KMS-11 (cell line): Measurements from ENCODE around the gene MRPL46.

Experiments used
- H2AFZ ChIP-seq: fragments of 200-600 bp; sonication (generic); 2 replicates; pipeline ENCODE4 v1.6.1; 2016; ENCODE audit warnings: antibody characterized with exemption, mixed run types, low read depth
- H3K27ac ChIP-seq: fragments of 200-600 bp; sonication (generic); 2 replicates; pipeline ENCODE4 v1.6.1; 2016; ENCODE audit warnings: mild to moderate bottlenecking, mixed run types
- H3K27me3 ChIP-seq: fragments of 200-600 bp; sonication (generic); 2 replicates; pipeline ENCODE4 v1.6.1; 2017; ENCODE audit warnings: mild to moderate bottlenecking, low read depth, mixed run types, moderate library complexity; ENCODE audit not compliant: insufficient read depth
- H3K36me3 ChIP-seq: fragments of 200-600 bp; sonication (generic); 2 replicates; pipeline ENCODE4 v1.6.1; 2017; ENCODE audit warnings: mild to moderate bottlenecking, mixed run types; ENCODE audit not compliant: insufficient read depth
- H3K4me1 ChIP-seq: fragments of 200-600 bp; sonication (generic); 2 replicates; pipeline ENCODE4 v1.6.1; 2016; ENCODE audit warnings: mild to moderate bottlenecking, low read depth, mixed run types; ENCODE audit not compliant: poor library complexity, severe bottlenecking
- H3K4me2 ChIP-seq: fragments of 200-600 bp; sonication (generic); 2 replicates; pipeline ENCODE4 v1.7.0; 2016; ENCODE audit warnings: mild to moderate bottlenecking, mixed run types
- H3K4me3 ChIP-seq: fragments of 200-600 bp; sonication (generic); IDR thresholded peaks from 2 replicates; pipeline ENCODE4 v1.6.1; 2017; ENCODE audit warnings: low read depth, low read length, mixed read lengths; ENCODE audit not compliant: insufficient read depth
- H3K79me2 ChIP-seq: fragments of 200-600 bp; sonication (generic); 2 replicates; pipeline ENCODE4 v1.6.1; 2016; ENCODE audit warnings: low read depth, mixed run types; ENCODE audit not compliant: insufficient read depth
- H3K9ac ChIP-seq: fragments of 200-600 bp; sonication (generic); 2 replicates; pipeline ENCODE4 v1.6.1; 2016; ENCODE audit warnings: mild to moderate bottlenecking, mixed run types
- H4K20me1 ChIP-seq: fragments of 200-600 bp; sonication (generic); 2 replicates; pipeline ENCODE4 v1.6.1; 2016; ENCODE audit warnings: mild to moderate bottlenecking, mixed run types; ENCODE audit not compliant: insufficient read depth
- CTCF ChIP-seq: fragments of 200-600 bp; sonication (generic); conservative IDR thresholded peaks from 2 replicates; pipeline ENCODE4 v1.6.1; 2017; ENCODE audit warnings: low read depth, mild to moderate bottlenecking, antibody characterized with exemption, low read length, moderate library complexity, mixed read lengths

MRPL46 gene

GRCh38 chr15:88493844-88494243, 26.7 kb upstream of the MRPL46 start:
- no peaks in the 10 kb centered on the region for H3K27me3 ChIP-seq
- no peak overlapping the region for H3K27ac ChIP-seq
- no peak overlapping the region for H2AFZ ChIP-seq
- H3K36me3 ChIP-seq, result no peaks in the 10 kb centered on the region
- H3K9ac ChIP-seq, result no peak overlapping the region
- TF ChIP-seq CTCF, result no peak
- H3K4me2 ChIP-seq, result no peak overlapping the region
- H3K4me1 ChIP-seq, result no peaks in the 10 kb centered on the region
- no peaks in the 10 kb centered on the region for H3K79me2 ChIP-seq
- H3K4me3 ChIP-seq, result no peak overlapping the region
- no peaks in the 10 kb centered on the region for H4K20me1 ChIP-seq

- Histone ChIP-seq H3K4me2 (no peak overlapping the region), H3K4me1 (no peaks in the 10 kb centered on the region), H3K27ac (no peak overlapping the region), H3K79me2 (no peaks in the 10 kb centered on the region), H3K36me3 (no peaks in the 10 kb centered on the region), H3K4me3 (no peak overlapping the region), H2AFZ (no peak overlapping the region), H4K20me1 (no peaks in the 10 kb centered on the region), H3K9ac (no peak overlapping the region), H3K27me3 (no peaks in the 10 kb centered on the region)
- no peak for TF ChIP-seq CTCF
Measured at GRCh38 chr15:88491158-88491557, 24.0 kb upstream of the MRPL46 start.

GRCh38 chr15:88490036-88490435, 22.8 kb upstream of the MRPL46 start:
- Histone ChIP-seq H3K4me3 (no peak overlapping the region), H3K4me1 (no peaks in the 10 kb centered on the region)
- no peak for TF ChIP-seq CTCF

GRCh38 chr15:88489321-88489720, 22.1 kb upstream of the MRPL46 start:
- H3K4me3 ChIP-seq, result no peak overlapping the region
- no peaks in the 10 kb centered on the region for H3K79me2 ChIP-seq
- H2AFZ ChIP-seq, result no peak overlapping the region
- no peak for TF ChIP-seq CTCF
- H3K27ac ChIP-seq, result no peak overlapping the region
- no peak overlapping the region for H3K4me2 ChIP-seq
- H3K4me1 ChIP-seq, result no peaks in the 10 kb centered on the region
- H3K9ac ChIP-seq, result no peak overlapping the region
- H4K20me1 ChIP-seq, result no peaks in the 10 kb centered on the region
- no peaks in the 10 kb centered on the region for H3K27me3 ChIP-seq
- no peaks in the 10 kb centered on the region for H3K36me3 ChIP-seq

More at GRCh38 chr15:88490036-88490435, 22.8 kb upstream of the MRPL46 start:
- Histone ChIP-seq H3K79me2 (no peaks in the 10 kb centered on the region), H3K9ac (no peak overlapping the region), H3K36me3 (no peaks in the 10 kb centered on the region), H4K20me1 (no peaks in the 10 kb centered on the region), H3K27me3 (no peaks in the 10 kb centered on the region), H2AFZ (no peak overlapping the region), H3K27ac (no peak overlapping the region), H3K4me2 (no peak overlapping the region)
